ENCODE data around the gene SLMAP. TPM values are rescaled to one million over a fixed set of nuclear protein-coding genes. Genes with fewer than 3 reads are reported as not detected.

Gene SLMAP
- total RNA-seq, 1 donor from 2014 or later, result 58.2 TPM

- no peak for DNase-seq (ENCODE audit: low spot score)
- Mint-ChIP-seq H3K27me3 (ENCODE audit: low read depth) (no peaks in the 10 kb centered on the region), H3K4me3 (ENCODE audit: low read depth) (no peak overlapping the region), H3K36me3 (ENCODE audit: low read depth) (no peaks in the 10 kb centered on the region), H3K9me3 (no peaks in the 10 kb centered on the region), H3K27ac (no peak overlapping the region), H3K4me1 (ENCODE audit: low read depth) (peaks cover 32% of the 10 kb centered on the region)
- intact Hi-C loops (cut with micrococcal nuclease), result no loop called here
Measured at GRCh38 chr3:57808961-57809608, 53.0 kb downstream of the SLMAP start.

GRCh38 chr3:57809609-57809968, 53.5 kb downstream of the SLMAP start:
- H3K36me3 Mint-ChIP-seq (ENCODE audit: low read depth), result no peaks in the 10 kb centered on the region
- no peak overlapping the region for H3K27ac Mint-ChIP-seq
- DNase-seq (ENCODE audit: low spot score), result no peak
- H3K4me3 Mint-ChIP-seq (ENCODE audit: low read depth), result no peak overlapping the region
- intact Hi-C loops (cut with micrococcal nuclease), result no loop called here
- H3K4me1 Mint-ChIP-seq (ENCODE audit: low read depth), result peaks cover 32% of the 10 kb centered on the region
- H3K9me3 Mint-ChIP-seq, result no peaks in the 10 kb centered on the region
- no peaks in the 10 kb centered on the region for H3K27me3 Mint-ChIP-seq (ENCODE audit: low read depth)

GRCh38 chr3:57810048-57810447, 53.9 kb downstream of the SLMAP start:
- DNase-seq (ENCODE audit: low spot score), result no peak
- H3K36me3 Mint-ChIP-seq (ENCODE audit: low read depth), result no peaks in the 10 kb centered on the region
- intact Hi-C loops (cut with micrococcal nuclease), result no loop called here
- H3K4me1 Mint-ChIP-seq (ENCODE audit: low read depth), result peaks cover 31% of the 10 kb centered on the region
- no peak overlapping the region for H3K27ac Mint-ChIP-seq
- no peaks in the 10 kb centered on the region for H3K27me3 Mint-ChIP-seq (ENCODE audit: low read depth)
- H3K9me3 Mint-ChIP-seq, result no peaks in the 10 kb centered on the region
- no peak overlapping the region for H3K4me3 Mint-ChIP-seq (ENCODE audit: low read depth)

GRCh38 chr3:57810471-57811137, 54.5 kb downstream of the SLMAP start:
- H3K4me1 Mint-ChIP-seq (ENCODE audit: low read depth), result peaks cover 28% of the 10 kb centered on the region
- H3K36me3 Mint-ChIP-seq (ENCODE audit: low read depth), result no peaks in the 10 kb centered on the region
- H3K27ac Mint-ChIP-seq, result no peak overlapping the region
- no peak overlapping the region for H3K4me3 Mint-ChIP-seq (ENCODE audit: low read depth)
- H3K27me3 Mint-ChIP-seq (ENCODE audit: low read depth), result no peaks in the 10 kb centered on the region
- no peak for DNase-seq (ENCODE audit: low spot score)
- H3K9me3 Mint-ChIP-seq, result no peaks in the 10 kb centered on the region
- intact Hi-C loops (cut with micrococcal nuclease), result no loop called here

- Mint-ChIP-seq H3K27me3 (ENCODE audit: low read depth) (no peaks in the 10 kb centered on the region), H3K4me1 (ENCODE audit: low read depth) (peaks cover 23% of the 10 kb centered on the region), H3K4me3 (ENCODE audit: low read depth) (no peak overlapping the region), H3K27ac (no peak overlapping the region), H3K36me3 (ENCODE audit: low read depth) (no peaks in the 10 kb centered on the region), H3K9me3 (no peaks in the 10 kb centered on the region)
- intact Hi-C loops (cut with micrococcal nuclease), result no loop called here
- no peak for DNase-seq (ENCODE audit: low spot score)
Measured at GRCh38 chr3:57815036-57815435, 58.9 kb downstream of the SLMAP start.

- intact Hi-C loops (cut with micrococcal nuclease), result no loop called here
- H3K4me3 Mint-ChIP-seq (ENCODE audit: low read depth), result no peak overlapping the region
- no peaks in the 10 kb centered on the region for H3K36me3 Mint-ChIP-seq (ENCODE audit: low read depth)
- H3K9me3 Mint-ChIP-seq, result no peaks in the 10 kb centered on the region
- no peaks in the 10 kb centered on the region for H3K27me3 Mint-ChIP-seq (ENCODE audit: low read depth)
- H3K4me1 Mint-ChIP-seq (ENCODE audit: low read depth), result peaks cover 19% of the 10 kb centered on the region
- no peak for DNase-seq (ENCODE audit: low spot score)
- no peak overlapping the region for H3K27ac Mint-ChIP-seq
Measured at GRCh38 chr3:57816471-57817095, 60.5 kb downstream of the SLMAP start.

- H3K36me3 Mint-ChIP-seq (ENCODE audit: low read depth), result no peaks in the 10 kb centered on the region
- H3K4me1 Mint-ChIP-seq (ENCODE audit: low read depth), result peaks cover 21% of the 10 kb centered on the region
- no peaks in the 10 kb centered on the region for H3K27me3 Mint-ChIP-seq (ENCODE audit: low read depth)
- H3K4me3 Mint-ChIP-seq (ENCODE audit: low read depth), result no peak overlapping the region
- H3K9me3 Mint-ChIP-seq, result no peaks in the 10 kb centered on the region
- intact Hi-C loops (cut with micrococcal nuclease), result no loop called here
- no peak for DNase-seq (ENCODE audit: low spot score)
- H3K27ac Mint-ChIP-seq, result no peak overlapping the region
Measured at GRCh38 chr3:57818772-57819171, 62.7 kb downstream of the SLMAP start.

- Mint-ChIP-seq H3K4me1 (ENCODE audit: low read depth) (peaks cover 17% of the 10 kb centered on the region), H3K27ac (no peak overlapping the region), H3K4me3 (ENCODE audit: low read depth) (no peak overlapping the region), H3K9me3 (no peaks in the 10 kb centered on the region), H3K27me3 (ENCODE audit: low read depth) (no peaks in the 10 kb centered on the region), H3K36me3 (ENCODE audit: low read depth) (no peaks in the 10 kb centered on the region)
- intact Hi-C loops (cut with micrococcal nuclease), result no loop called here
- no peak for DNase-seq (ENCODE audit: low spot score)
Measured at GRCh38 chr3:57820479-57820878, 64.4 kb downstream of the SLMAP start.

GRCh38 chr3:57821765-57822164, 65.7 kb downstream of the SLMAP start:
- Mint-ChIP-seq H3K9me3 (no peaks in the 10 kb centered on the region), H3K36me3 (ENCODE audit: low read depth) (no peaks in the 10 kb centered on the region), H3K27me3 (ENCODE audit: low read depth) (no peaks in the 10 kb centered on the region), H3K27ac (no peak overlapping the region), H3K4me3 (ENCODE audit: low read depth) (no peak overlapping the region), H3K4me1 (ENCODE audit: low read depth) (peaks cover 17% of the 10 kb centered on the region)
- DNase-seq (ENCODE audit: low spot score), result no peak
- intact Hi-C loops (cut with micrococcal nuclease), result no loop called here

- intact Hi-C loops (cut with micrococcal nuclease), result no loop called here
- no peaks in the 10 kb centered on the region for H3K27me3 Mint-ChIP-seq (ENCODE audit: low read depth)
- H3K9me3 Mint-ChIP-seq, result no peaks in the 10 kb centered on the region
- H3K36me3 Mint-ChIP-seq (ENCODE audit: low read depth), result no peaks in the 10 kb centered on the region
- H3K4me1 Mint-ChIP-seq (ENCODE audit: low read depth), result peaks cover 18% of the 10 kb centered on the region
- H3K4me3 Mint-ChIP-seq (ENCODE audit: low read depth), result no peak overlapping the region
- no peak for DNase-seq (ENCODE audit: low spot score)
- no peak overlapping the region for H3K27ac Mint-ChIP-seq
Measured at GRCh38 chr3:57822686-57823085, 66.6 kb downstream of the SLMAP start.

GRCh38 chr3:57825116-57825515, 69.0 kb downstream of the SLMAP start:
- Mint-ChIP-seq H3K36me3 (ENCODE audit: low read depth) (no peaks in the 10 kb centered on the region), H3K4me1 (ENCODE audit: low read depth) (peaks cover 12% of the 10 kb centered on the region), H3K9me3 (no peaks in the 10 kb centered on the region), H3K4me3 (ENCODE audit: low read depth) (no peak overlapping the region), H3K27ac (no peak overlapping the region), H3K27me3 (ENCODE audit: low read depth) (no peaks in the 10 kb centered on the region)
- no peak for DNase-seq (ENCODE audit: low spot score)
- intact Hi-C loops (cut with micrococcal nuclease), result loop anchor here (5.0 kb wide), 1 partner anchor 33 kb away; no protein-coding TSS in a partner anchor

GRCh38 chr3:57826245-57826951, 70.3 kb downstream of the SLMAP start:
- intact Hi-C loops (cut with micrococcal nuclease), result loop anchor here (5.0 kb wide), 1 partner anchor 34 kb away; no protein-coding TSS in a partner anchor
- H3K36me3 Mint-ChIP-seq (ENCODE audit: low read depth), result peaks cover 5% of the 10 kb centered on the region
- no peak overlapping the region for H3K27ac Mint-ChIP-seq
- no peaks in the 10 kb centered on the region for H3K27me3 Mint-ChIP-seq (ENCODE audit: low read depth)
- H3K4me3 Mint-ChIP-seq (ENCODE audit: low read depth), result no peak overlapping the region
- no peak for DNase-seq (ENCODE audit: low spot score)
- H3K4me1 Mint-ChIP-seq (ENCODE audit: low read depth), result peaks cover 12% of the 10 kb centered on the region
- no peaks in the 10 kb centered on the region for H3K9me3 Mint-ChIP-seq

All from activated T-helper 2 cell treated with anti-CD3 and anti-CD28 coated beads, Interferon-gamma antibody, Interleukin-2, Interleukin-4, amounts not matched to agents 10 μg/mL and 5 μg/mL and 100 μg/mL, durations not matched to agents 14 hours and 24 hours and 36 hours (primary cell).